SK-N-SH (cell line): ENCODE results near the gene OSBPL5. TPM values are rescaled to one million over a fixed set of nuclear protein-coding genes. Genes with fewer than 3 reads are reported as not detected.

ENCODE experiments used
- CTCF ChIA-PET: fragments of 300-600, 350-600 bp; formaldehyde crosslinking; extraction: SDS; loops from one replicate; lab custom pipeline; 2021; lab: Yijun Ruan, JAX
- POLR2A ChIA-PET: fragments of 350-600 bp; sonication (Branson Sonifier 250); formaldehyde crosslinking; extraction: SDS; loops from one replicate; lab custom pipeline; 2020; ENCODE audit warnings: antibody characterized with exemption, inconsistent platforms; lab: Yijun Ruan, JAX
- DNase-seq: peaks from one replicate; pipeline ENCODE4 v3.0.0; 2012
- H2AFZ ChIP-seq: fragments of 200-600 bp; sonication (generic); 2 replicates; pipeline ENCODE4 v1.8.1; 2016; ENCODE audit warnings: antibody characterized with exemption, mild to moderate bottlenecking, low read depth
- H3F3A ChIP-seq: fragments of 200-600 bp; sonication (generic); replicated peaks from 2 replicates; pipeline ENCODE3; 2016; ENCODE audit warnings: antibody characterized with exemption, mild to moderate bottlenecking; ENCODE audit not compliant: insufficient read depth
- H3K27ac ChIP-seq, 2 experiments: fragments of 200-500 bp in 1 of 2; fragments of 200-600 bp in 1 of 2; sonication (Bioruptor generic) in 1 of 2; sonication (generic), shearing (Covaris generic) in 1 of 2; 2 replicates each; pipeline versions ENCODE4 v1.5.1 to v1.6.1; 2014 to 2016; ENCODE audit warnings: low read depth in 2 of 2, inconsistent platforms in 1 of 2, low read length in 1 of 2, mild to moderate bottlenecking in 1 of 2, mixed read lengths in 1 of 2
- H3K27me3 ChIP-seq: fragments of 200-600 bp; sonication (generic), shearing (Covaris generic); 2 replicates; pipeline ENCODE4 v1.6.1; 2016; ENCODE audit warnings: mixed run types; ENCODE audit not compliant: insufficient read depth
- H3K36me3 ChIP-seq, 2 experiments: fragments of 200-500 bp in 1 of 2; fragments of 200-600 bp in 1 of 2; sonication (Bioruptor generic) in 1 of 2; sonication (generic) in 1 of 2; replicated peaks in 1 of 2; 2 replicates each; pipeline versions ENCODE3 to v1.5.1; 2014 to 2016; ENCODE audit warnings: low read length in 1 of 2, mild to moderate bottlenecking in 1 of 2; ENCODE audit not compliant: insufficient read depth in 2 of 2, control insufficient read depth in 1 of 2
- H3K4me1 ChIP-seq, 2 experiments: fragments of 200-500 bp in 1 of 2; fragments of 200-600 bp in 1 of 2; sonication (Bioruptor generic) in 1 of 2; sonication (generic), shearing (Covaris generic) in 1 of 2; 2 replicates each; pipeline versions ENCODE4 v1.5.1 to v1.6.1; 2014 to 2016; ENCODE audit warnings: low read depth in 1 of 2, low read length in 1 of 2, mixed run types in 1 of 2; ENCODE audit not compliant: insufficient read depth in 2 of 2, control insufficient read depth in 1 of 2
- H3K4me2 ChIP-seq: fragments of 200-600 bp; sonication (generic), shearing (Covaris generic); 2 replicates; pipeline ENCODE4 v1.6.1; 2017; ENCODE audit warnings: mixed run types
- H3K4me3 ChIP-seq, 2 experiments: fragments of 200-500 bp in 1 of 2; fragments of 200-600 bp in 1 of 2; sonication (Bioruptor generic) in 1 of 2; sonication (generic), shearing (Covaris generic) in 1 of 2; 2 replicates each; pipeline versions ENCODE4 v1.5.1 to v1.8.1; 2014 to 2016; ENCODE audit warnings: low read depth in 2 of 2, inconsistent platforms in 1 of 2, low read length in 1 of 2, mild to moderate bottlenecking in 1 of 2, mixed read lengths in 1 of 2, moderate library complexity in 1 of 2
- H3K79me2 ChIP-seq: fragments of 200-600 bp; sonication (generic); 2 replicates; pipeline ENCODE4 v1.8.1; 2017; ENCODE audit warnings: mild to moderate bottlenecking; ENCODE audit not compliant: insufficient read depth
- H3K9ac ChIP-seq: fragments of 200-600 bp; sonication (generic); 2 replicates; pipeline ENCODE4 v1.6.1; 2017; ENCODE audit warnings: mixed run types
- H3K9me2 ChIP-seq: fragments of 200-600 bp; sonication (generic); 2 replicates; pipeline ENCODE4 v1.6.1; 2017; ENCODE audit warnings: mixed run types
- H3K9me3 ChIP-seq: fragments of 200-600 bp; sonication (generic); 2 replicates; pipeline ENCODE4 v1.6.1; 2017; ENCODE audit warnings: mixed run types, mild to moderate bottlenecking, moderate library complexity
- H4K20me1 ChIP-seq: fragments of 200-600 bp; sonication (generic); 2 replicates; pipeline ENCODE4 v1.6.1; 2017; ENCODE audit warnings: mild to moderate bottlenecking, mixed run types; ENCODE audit not compliant: insufficient read depth
- CHD2 ChIP-seq: fragments of 150-350 bp; IDR thresholded peaks from 2 replicates; pipeline ENCODE4 v1.6.1; 2018; ENCODE audit warnings: low read length; ENCODE audit not compliant: partially characterized antibody
- ELF1 ChIP-seq: IDR thresholded peaks from 2 replicates; pipeline ENCODE4 v1.4.0; 2012
- EP300 ChIP-seq, 2 experiments: IDR thresholded peaks; 2 replicates each; pipeline versions ENCODE4 v1.4.0 to v1.6.1; 2012; ENCODE audit warnings: borderline replicate concordance in 1 of 2, low read depth in 1 of 2, low read length in 1 of 2
- EZH2phosphoT487 ChIP-seq: fragments of 200-600 bp; sonication (generic); IDR thresholded peaks from 2 replicates; pipeline ENCODE4 v1.6.1; 2017; ENCODE audit warnings: low read depth, mixed run types, mild to moderate bottlenecking, antibody characterized with exemption, moderate library complexity, borderline replicate concordance
- GABPA ChIP-seq: IDR thresholded peaks from 2 replicates; pipeline ENCODE4 v1.4.0; 2012; ENCODE audit warnings: low read depth, mild to moderate bottlenecking
- MAX ChIP-seq: IDR thresholded peaks from 2 replicates; pipeline ENCODE4 v1.4.0; 2012; ENCODE audit warnings: low read depth
- POLR2AphosphoS5 ChIP-seq: IDR thresholded peaks from 2 replicates; pipeline ENCODE4 v1.6.1; 2012; ENCODE audit warnings: low read depth, low read length
- RCOR1 ChIP-seq: fragments of 150-350 bp; IDR thresholded peaks from 2 replicates; pipeline ENCODE4 v1.6.1; 2017; ENCODE audit warnings: antibody characterized with exemption, low read length
- RFX5 ChIP-seq: IDR thresholded peaks from 2 replicates; pipeline ENCODE4 v1.6.1; 2012; ENCODE audit warnings: mild to moderate bottlenecking, improper control_type of control experiment, low read length
- SIN3A ChIP-seq: IDR thresholded peaks from 2 replicates; pipeline ENCODE4 v1.6.1; 2012; ENCODE audit warnings: low read depth, mild to moderate bottlenecking, low read length, moderate library complexity, borderline replicate concordance
- SMC3 ChIP-seq: IDR thresholded peaks from 2 replicates; pipeline ENCODE4 v1.6.1; 2012; ENCODE audit warnings: low read depth, low read length, improper control_type of control experiment
- TEAD4 ChIP-seq: IDR thresholded peaks from 2 replicates; pipeline ENCODE4 v1.4.0; 2012; ENCODE audit warnings: mild to moderate bottlenecking, borderline replicate concordance; ENCODE audit not compliant: insufficient read depth
- WGBS: methylation state at CpG from one replicate; pipeline ENCODE4 v1.1.6; 2017; ENCODE audit warnings: low lambda C conversion rate; 5-methylcytosine and 5-hydroxymethylcytosine counted together
- polyA plus RNA-seq, 3 experiments: library from polyadenylated mRNA; depleted of rRNA; stranded (reverse); fragments of >200 nt; gene quantifications; 2 replicates each; pipeline ENCODE4 v1.2.3, GENCODE V29; 2012
- TF ChIP-seq, protein P1 (sequence below): IDR thresholded peaks from 2 replicates; pipeline ENCODE4 v1.6.1; 2012; ENCODE audit warnings: mild to moderate bottlenecking, low read depth, low read length, moderate library complexity
- TF ChIP-seq, protein P2 (sequence below): fragments of 150-350 bp; IDR thresholded peaks from 2 replicates; pipeline ENCODE4 v1.6.1; 2016; ENCODE audit warnings: mild to moderate bottlenecking, low read depth, low read length

Gene OSBPL5
- polyA plus RNA-seq, 1 of the 3 experiments (the other 2 are of a cell fraction), result 10.9 TPM

GRCh38 chr11:3086671-3087150 is 78.4 kb downstream of the OSBPL5 start (continued):
- TF ChIP-seq, protein P1, sequence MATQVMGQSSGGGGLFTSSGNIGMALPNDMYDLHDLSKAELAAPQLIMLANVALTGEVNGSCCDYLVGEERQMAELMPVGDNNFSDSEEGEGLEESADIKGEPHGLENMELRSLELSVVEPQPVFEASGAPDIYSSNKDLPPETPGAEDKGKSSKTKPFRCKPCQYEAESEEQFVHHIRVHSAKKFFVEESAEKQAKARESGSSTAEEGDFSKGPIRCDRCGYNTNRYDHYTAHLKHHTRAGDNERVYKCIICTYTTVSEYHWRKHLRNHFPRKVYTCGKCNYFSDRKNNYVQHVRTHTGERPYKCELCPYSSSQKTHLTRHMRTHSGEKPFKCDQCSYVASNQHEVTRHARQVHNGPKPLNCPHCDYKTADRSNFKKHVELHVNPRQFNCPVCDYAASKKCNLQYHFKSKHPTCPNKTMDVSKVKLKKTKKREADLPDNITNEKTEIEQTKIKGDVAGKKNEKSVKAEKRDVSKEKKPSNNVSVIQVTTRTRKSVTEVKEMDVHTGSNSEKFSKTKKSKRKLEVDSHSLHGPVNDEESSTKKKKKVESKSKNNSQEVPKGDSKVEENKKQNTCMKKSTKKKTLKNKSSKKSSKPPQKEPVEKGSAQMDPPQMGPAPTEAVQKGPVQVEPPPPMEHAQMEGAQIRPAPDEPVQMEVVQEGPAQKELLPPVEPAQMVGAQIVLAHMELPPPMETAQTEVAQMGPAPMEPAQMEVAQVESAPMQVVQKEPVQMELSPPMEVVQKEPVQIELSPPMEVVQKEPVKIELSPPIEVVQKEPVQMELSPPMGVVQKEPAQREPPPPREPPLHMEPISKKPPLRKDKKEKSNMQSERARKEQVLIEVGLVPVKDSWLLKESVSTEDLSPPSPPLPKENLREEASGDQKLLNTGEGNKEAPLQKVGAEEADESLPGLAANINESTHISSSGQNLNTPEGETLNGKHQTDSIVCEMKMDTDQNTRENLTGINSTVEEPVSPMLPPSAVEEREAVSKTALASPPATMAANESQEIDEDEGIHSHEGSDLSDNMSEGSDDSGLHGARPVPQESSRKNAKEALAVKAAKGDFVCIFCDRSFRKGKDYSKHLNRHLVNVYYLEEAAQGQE, result no peak
- TF ChIP-seq EP300 (IDR thresholded peaks at IDR 0.05; ENCODE audit: borderline replicate concordance in 1 of 2, low read depth in 1 of 2, low read length in 1 of 2) (no peak), GABPA (no peak), SIN3A (no peak)

- Histone ChIP-seq H4K20me1 (0 out of 2 replicates have a peak, but pooled peaks cover under 1% of the 10 kb centered on the region), H3K9me2 (no peaks in the 10 kb centered on the region), H3K27ac (no peak overlapping the region), H2AFZ (no peak overlapping the region), H3K4me1 (peaks cover 0 to 3% of the 10 kb centered on the region in 2 experiments; a peak in 1 of 4 replicates), H3F3A (no peaks in the 10 kb centered on the region), H3K36me3 (peaks cover 0 to 2% of the 10 kb centered on the region in 2 experiments), H3K9me3 (no peaks in the 10 kb centered on the region), H3K9ac (no peak overlapping the region), H3K4me3 (no peak overlapping the region), H3K79me2 (no peaks in the 10 kb centered on the region), H3K4me2 (no peak overlapping the region), H3K27me3 (no peaks in the 10 kb centered on the region)
- ChIA-PET CTCF (interaction anchor here (13.1 kb wide), 1 partner anchor 42 kb away, joined by 403 read pairs; no protein-coding TSS in a partner anchor), POLR2A (no interaction called here)
- WGBS, result 73% methylated on average over 2 of the region's 8 CpGs
- DNase-seq, result no peak
- no peak for TF ChIP-seq EZH2phosphoT487
These were observed 79.0 kb downstream of the OSBPL5 start for GRCh38 chr11:3086114-3086513.

- CTCF ChIA-PET, result interaction anchor here (1.0 to 13.1 kb wide), 3 partner anchors 25 to 62 kb away, joined by 3 to 403 read pairs (median 3); no protein-coding TSS in a partner anchor
- no peak for TF ChIP-seq POLR2AphosphoS5
- peak; percentile 20 for TF ChIP-seq CHD2
- TF ChIP-seq, protein P2, sequence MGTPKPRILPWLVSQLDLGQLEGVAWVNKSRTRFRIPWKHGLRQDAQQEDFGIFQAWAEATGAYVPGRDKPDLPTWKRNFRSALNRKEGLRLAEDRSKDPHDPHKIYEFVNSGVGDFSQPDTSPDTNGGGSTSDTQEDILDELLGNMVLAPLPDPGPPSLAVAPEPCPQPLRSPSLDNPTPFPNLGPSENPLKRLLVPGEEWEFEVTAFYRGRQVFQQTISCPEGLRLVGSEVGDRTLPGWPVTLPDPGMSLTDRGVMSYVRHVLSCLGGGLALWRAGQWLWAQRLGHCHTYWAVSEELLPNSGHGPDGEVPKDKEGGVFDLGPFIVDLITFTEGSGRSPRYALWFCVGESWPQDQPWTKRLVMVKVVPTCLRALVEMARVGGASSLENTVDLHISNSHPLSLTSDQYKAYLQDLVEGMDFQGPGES, result no peak
- peak in 1 of 2 experiments; percentile 35; a peak in 1 of 4 replicates for TF ChIP-seq EP300 (IDR thresholded peaks at IDR 0.05; ENCODE audit: borderline replicate concordance in 1 of 2, low read depth in 1 of 2, low read length in 1 of 2)
- peak; percentile 93 for TF ChIP-seq RCOR1
- TF ChIP-seq MAX, result no peak
- no peak for TF ChIP-seq RFX5
- TF ChIP-seq EZH2phosphoT487, result no peak
- TF ChIP-seq SMC3, result no peak
- no peak for TF ChIP-seq TEAD4
- TF ChIP-seq, protein P1, result no peak
- no peak for TF ChIP-seq SIN3A
- TF ChIP-seq ELF1, result no peak
These were observed 80.1 kb downstream of the OSBPL5 start for GRCh38 chr11:3085052-3085451.

More at GRCh38 chr11:3085052-3085451, 80.1 kb downstream of the OSBPL5 start:
- Histone ChIP-seq H3K27ac (no peak overlapping the region), H3K79me2 (no peaks in the 10 kb centered on the region), H3K4me2 (no peak overlapping the region), H2AFZ (no peak overlapping the region), H3K27me3 (no peaks in the 10 kb centered on the region), H3K9ac (no peak overlapping the region), H3K9me2 (no peaks in the 10 kb centered on the region), H3K4me3 (no peak overlapping the region), H3F3A (no peaks in the 10 kb centered on the region), H3K9me3 (no peaks in the 10 kb centered on the region), H3K36me3 (no peaks in the 10 kb centered on the region), H4K20me1 (no peaks in the 10 kb centered on the region), H3K4me1 (peaks cover 0 to 3% of the 10 kb centered on the region in 2 experiments; a peak in 1 of 4 replicates)
- POLR2A ChIA-PET, result no interaction called here
- 15% methylated on average over 5 of the region's 5 CpGs for WGBS
- peak; percentile 53 for DNase-seq
